Effector CD4-positive, alpha-beta T cell (primary cell): ENCODE results near the gene GP1BB.

ENCODE experiments used
- DNase-seq: peaks from one replicate; pipeline ENCODE4 v3.0.0-alpha.2; 2020

GP1BB gene

GRCh38 chr22:19756288-19757128 lies 33.2 kb downstream of the GP1BB start:
- peak; percentile 59 for DNase-seq

DNA sequence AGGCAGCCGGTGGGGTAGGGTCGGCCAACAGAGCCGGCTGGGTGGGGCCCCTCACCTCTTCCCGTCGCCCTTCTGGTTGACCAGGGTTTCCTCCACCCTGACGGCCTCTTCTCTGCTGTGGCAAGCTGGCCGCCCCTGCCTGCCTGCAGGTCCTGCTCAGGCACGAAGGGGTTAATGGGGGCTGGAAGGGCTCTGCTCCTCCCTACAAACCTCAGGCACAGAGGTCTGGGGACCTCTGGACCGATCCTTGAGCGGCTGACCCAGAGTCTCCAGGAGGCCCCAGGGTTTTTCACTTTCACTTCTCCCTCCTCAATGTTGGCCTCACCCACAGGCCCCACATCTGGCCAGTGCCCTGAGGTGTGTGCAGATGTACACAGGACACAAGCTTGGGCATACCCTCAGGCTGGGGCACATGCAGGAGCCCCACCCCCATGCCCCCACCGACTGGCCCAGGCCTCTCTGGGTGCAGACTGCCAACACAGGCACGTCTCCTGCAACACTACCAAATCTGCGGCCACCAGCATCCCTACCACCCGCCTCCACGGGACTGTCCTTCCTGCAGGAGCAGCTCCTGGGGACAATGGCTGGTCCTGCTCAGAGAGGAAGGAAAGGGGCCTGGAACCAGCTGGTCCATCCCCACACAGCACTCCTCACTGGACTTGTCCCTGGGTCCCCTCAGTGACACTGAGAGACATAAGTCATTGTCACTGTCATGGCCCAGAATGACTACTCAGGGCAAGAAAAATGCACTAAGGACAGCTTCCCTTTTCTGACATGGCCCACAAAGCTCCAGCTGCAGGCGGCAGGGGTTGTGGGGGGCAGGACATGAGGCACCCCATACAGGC lies 34.0 kb downstream of the GP1BB start:
- no peak for DNase-seq

DNA sequence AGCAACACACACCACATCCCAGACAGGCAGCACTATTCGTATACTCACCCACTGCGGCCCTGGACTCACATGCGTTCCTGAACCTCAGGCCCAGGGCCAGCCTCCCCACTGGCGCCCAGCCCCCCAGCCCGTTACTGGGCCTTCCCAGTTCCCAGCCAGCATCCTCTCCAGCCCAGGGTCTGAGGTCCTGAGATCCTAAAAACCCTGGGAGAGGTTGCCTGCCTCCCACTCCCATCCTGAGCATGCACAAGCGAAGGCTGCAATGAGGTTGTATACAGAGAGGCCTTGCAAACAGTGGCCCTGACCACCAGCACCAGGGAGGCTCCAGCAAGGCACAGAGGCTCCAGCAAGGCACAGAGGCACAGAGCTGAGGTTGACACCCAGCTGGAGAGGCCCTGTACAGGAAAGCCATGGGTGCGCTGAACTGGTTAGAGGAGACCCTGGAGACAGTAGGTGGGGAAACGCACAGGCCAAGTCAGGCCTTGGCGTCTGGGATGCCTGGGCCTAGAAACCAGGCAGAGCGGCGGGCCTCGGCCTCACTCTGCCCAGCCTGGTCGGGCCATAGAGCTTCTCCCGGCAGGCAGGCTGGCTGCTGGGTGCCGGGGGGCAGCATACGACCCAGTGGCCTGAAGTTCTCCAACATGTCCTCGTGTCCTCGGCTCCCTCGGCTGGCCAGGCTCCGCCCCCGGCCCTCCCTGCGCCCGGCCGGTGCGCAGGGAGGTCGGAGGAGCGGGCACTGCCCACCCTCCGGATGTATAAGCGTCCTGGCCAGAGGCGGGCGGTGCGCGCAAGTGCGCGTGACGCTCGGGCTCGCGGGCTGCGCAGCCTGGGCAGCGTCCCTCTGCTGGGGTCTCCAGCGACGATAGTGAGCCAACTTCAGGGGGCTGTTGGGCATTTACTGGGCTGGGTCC lies 34.9 kb downstream of the GP1BB start:
- no peak for DNase-seq

- no peak for DNase-seq
Observed at GRCh38 chr22:19758896-19759426, 35.6 kb downstream of the GP1BB start.

- no peak for DNase-seq
Observed at GRCh38 chr22:19759427-19760057, 36.2 kb downstream of the GP1BB start.

DNA sequence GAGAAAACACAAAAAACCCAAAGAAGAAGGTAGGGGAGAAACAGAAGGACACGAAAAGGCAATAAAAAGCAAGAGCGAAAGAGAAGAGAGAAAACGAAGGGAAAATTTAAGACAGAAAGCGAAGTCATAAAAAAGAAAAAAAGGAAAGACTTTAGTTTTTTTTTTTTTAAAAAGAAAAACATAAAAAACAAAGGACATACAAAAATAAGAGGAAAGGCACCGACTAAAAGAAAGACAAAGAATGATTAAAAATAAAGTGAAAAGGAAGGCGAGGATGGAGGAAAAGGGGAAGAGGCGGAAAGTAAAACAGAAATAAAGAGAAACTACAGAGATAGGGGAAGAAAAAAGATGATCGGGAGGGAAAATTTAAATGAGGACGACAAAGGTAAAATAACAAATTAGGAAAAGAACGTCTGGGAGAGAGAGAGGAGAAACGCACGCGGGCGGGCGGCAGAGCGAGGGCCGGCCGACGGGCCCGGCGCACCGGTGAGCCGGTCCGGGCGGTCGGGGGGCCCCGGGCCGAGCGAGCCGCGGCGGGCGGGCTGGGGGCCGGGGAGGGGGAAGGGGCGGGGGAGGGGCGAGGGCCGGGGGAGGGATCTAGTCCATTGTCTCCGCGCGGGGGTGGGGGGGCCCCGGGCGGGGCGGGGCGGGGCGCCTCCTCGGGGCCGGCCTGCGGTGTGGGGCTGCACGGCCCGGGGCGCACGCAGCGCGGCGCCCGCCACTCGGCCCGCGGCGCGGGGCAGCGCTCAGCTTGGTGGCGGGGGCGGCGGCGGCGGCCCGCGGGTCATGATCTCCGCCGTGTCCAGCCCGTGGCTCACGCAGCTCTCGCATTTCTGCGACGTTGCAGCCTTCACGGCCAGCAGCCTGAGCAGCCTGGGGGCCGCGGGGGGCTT lies 37.0 kb downstream of the GP1BB start, which contains the start of gene TBX1:
Gene TBX1 (plus strand): TSS at position 721 of the 893 bp plus-strand sequence. CDS start 66 bp downstream, at position 787.
- DNase-seq = no peak

GRCh38 chr22:19760951-19761724 lies 37.8 kb downstream of the GP1BB start:
- no peak for DNase-seq

DNA sequence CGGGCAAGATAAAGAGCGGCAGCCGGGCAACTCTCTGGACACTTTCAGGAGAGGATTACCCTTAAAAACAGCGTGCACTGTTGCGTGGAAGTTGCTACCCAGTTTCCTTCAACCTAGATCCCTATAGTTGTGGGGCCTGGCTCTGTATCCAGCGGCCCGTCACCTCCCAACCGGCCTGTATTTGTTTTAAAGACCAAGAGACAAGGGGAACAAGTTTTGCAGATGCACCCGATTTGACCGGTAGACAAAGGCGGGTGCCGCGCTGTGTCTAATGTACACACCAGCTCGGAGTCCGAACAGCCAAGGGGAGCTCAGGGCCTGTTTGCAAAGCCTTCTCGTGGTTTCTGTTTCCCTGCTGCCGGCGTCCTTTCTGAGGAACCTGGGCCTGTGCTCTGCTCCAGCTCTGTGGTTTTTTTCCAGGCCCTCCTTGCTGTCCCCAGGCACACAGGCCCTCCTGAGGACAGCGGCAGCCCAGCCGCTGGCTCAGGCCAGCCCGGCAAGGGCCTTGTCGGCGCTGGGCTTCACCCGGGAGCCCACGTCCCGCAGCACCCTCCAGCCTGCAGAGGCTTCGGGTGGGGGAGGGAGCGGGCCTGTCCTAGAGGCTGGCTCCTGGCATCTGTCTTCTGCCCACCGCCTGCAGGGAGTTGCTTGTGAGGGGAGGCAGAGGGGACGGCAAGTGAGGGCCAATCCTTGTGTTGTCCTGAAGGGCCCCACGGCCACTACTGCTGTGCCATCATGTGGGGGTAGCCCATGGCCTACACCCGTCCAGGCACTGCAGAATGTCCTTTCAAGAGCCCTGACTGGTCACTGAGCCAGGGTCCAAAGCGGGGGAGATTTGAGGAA lies 38.6 kb downstream of the GP1BB start:
- no peak for DNase-seq

DNA sequence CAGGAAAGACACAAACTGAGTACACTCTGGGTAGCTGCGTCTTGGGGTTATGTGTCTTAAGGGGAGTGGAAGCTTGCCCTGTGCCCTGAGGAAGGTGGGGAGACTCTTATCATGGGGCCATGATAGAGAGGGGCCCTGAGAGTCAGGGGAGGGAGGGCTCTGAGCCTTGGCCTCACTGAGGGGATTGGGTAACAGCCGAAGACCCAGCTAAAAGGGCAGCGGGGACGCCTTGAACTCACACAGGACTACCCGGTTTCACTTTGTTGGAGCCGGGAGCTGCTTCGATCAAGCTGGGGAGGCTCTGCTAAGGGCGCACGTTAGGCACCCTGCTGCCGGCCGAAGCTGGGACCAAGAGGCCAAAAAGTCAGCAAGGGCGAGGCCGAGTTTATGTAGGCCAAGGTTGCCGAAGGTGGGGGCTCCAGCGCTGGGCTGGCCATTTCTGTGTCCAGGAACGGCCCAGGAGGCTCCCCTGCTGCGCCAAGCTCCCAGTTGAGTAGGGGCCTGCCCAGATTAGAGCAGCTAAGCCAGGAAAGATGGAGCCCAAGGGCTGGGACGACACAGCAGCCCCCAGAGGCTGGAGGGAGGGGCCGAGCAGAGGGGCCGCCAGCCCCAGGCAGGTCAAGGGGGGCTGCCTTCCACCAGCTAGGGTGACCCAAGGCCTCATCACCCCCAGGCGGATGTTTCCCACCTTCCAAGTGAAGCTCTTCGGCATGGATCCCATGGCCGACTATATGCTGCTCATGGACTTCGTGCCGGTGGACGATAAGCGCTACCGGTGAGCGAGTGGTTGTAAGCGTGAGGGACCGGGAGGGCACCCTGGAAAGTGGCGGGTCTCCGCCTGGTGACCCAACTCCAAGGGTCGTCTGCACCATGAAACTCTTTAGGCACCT lies 39.5 kb downstream of the GP1BB start:
- DNase-seq = no peak

- DNase-seq = no peak
Observed at GRCh38 chr22:19763458-19764298, 40.3 kb downstream of the GP1BB start.

- DNase-seq = no peak
Observed at GRCh38 chr22:19764299-19764593, 40.9 kb downstream of the GP1BB start.

DNA sequence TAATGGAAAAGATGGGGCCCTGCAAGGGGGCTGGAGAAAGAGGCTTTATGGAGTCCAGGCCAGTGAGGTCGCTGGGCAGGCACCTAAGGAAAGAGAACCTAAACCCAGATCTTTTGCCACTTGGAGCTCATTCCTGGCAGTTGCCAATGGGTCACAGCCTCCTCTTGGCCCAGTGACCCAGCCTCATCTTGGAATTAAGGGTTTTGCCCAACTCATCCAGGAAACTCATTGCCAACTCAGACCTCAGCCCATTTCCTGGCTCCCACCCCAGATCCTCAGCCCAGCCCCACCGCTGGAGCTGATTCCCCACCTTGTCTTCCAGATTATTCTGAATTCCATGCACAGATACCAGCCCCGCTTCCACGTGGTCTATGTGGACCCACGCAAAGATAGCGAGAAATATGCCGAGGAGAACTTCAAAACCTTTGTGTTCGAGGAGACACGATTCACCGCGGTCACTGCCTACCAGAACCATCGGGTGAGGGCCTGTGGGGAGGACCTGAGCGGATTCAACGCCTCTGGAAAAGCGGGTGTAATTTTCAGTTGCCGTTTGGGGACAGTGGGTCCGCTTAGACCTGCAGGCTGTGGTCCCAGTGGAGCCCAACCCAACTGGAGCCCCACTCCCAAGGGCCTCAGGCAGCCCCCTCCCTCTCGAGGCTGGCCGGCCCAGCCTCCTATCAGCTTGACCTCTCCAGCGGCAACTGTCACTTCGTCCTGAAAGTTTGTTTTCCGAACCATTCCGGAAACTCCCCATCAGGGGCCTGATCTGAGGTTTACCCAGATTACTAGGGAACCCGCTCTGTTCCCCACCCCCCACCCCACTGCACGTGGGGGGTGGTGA lies 41.5 kb downstream of the GP1BB start:
- no peak for DNase-seq

- no peak for DNase-seq
Observed at GRCh38 chr22:19765477-19766239, 42.3 kb downstream of the GP1BB start.

DNA sequence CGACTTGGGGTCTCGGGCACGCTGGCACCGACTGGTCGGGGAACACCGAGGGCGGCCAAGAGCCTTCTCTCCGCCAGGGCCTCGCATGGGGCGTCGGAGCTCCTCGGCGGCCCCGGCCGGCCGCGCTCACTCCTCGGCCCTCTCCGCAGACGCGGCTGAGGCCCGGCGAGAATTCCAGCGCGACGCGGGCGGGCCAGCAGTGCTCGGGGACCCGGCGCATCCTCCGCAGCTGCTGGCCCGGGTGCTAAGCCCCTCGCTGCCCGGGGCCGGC lies 42.8 kb downstream of the GP1BB start:
- no peak for DNase-seq

- DNase-seq = peak; percentile 26
Observed at GRCh38 chr22:19766511-19767426, 43.4 kb downstream of the GP1BB start.
